ENCODE results near the gene RPL18.

Gene RPL18

DNA sequence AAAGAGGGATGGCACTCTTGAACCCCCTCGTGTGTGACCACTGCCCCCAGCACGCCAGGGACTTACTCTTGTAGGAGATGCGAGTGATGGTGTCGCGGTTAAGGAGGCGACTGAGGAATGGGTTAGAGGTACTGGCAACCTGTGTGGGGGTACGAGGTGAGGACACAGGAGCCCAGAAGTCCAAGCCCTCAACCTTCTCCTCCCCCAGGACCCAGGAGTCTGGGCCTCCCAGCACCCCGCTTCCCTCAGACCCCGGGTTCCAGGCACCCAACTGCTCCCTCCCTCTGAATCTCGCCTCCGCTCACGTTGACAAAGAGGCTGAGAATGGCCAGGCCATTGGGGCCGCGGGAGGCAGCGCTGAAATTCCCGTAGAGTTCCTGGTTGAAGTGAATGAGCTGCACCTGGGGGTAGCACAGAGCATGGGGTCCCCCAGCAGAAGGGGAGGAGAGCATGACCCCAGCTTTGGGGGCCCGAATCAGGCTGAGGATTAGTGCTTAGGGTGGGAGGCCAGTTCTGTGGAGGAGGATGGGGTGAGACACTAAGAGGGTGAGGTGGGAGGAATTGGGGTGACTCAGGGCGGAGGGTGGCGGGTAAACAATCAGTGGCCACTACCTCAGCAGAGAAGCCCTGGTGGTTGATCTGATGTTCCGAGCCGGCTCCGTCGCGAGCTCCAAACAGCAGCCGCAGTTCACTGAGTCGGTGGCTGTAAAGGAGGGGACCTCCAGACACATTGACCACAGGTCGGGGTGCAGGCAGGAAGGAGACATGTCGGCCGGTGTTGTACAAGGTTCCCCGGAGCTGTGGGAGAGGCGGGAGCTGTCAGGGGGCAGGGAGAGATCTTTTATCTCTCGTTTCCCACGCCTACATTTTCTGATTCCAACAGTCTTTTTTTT, 20.8 kb upstream of the RPL18 start:
- Histone ChIP-seq H3K27ac (replicated peaks) (no peak overlapping the region), H3K27me3 (ENCODE audit: insufficient read depth, poor library complexity, severe bottlenecking) (no peaks in the 10 kb centered on the region), H3K4me3 (replicated peaks; ENCODE audit: insufficient read depth, low read length) (no peak overlapping the region)
- no peak for TF ChIP-seq GABPA (IDR thresholded peaks at IDR 0.05; ENCODE audit: low read depth)
- TF ChIP-seq, protein P1, sequence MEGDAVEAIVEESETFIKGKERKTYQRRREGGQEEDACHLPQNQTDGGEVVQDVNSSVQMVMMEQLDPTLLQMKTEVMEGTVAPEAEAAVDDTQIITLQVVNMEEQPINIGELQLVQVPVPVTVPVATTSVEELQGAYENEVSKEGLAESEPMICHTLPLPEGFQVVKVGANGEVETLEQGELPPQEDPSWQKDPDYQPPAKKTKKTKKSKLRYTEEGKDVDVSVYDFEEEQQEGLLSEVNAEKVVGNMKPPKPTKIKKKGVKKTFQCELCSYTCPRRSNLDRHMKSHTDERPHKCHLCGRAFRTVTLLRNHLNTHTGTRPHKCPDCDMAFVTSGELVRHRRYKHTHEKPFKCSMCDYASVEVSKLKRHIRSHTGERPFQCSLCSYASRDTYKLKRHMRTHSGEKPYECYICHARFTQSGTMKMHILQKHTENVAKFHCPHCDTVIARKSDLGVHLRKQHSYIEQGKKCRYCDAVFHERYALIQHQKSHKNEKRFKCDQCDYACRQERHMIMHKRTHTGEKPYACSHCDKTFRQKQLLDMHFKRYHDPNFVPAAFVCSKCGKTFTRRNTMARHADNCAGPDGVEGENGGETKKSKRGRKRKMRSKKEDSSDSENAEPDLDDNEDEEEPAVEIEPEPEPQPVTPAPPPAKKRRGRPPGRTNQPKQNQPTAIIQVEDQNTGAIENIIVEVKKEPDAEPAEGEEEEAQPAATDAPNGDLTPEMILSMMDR (IDR thresholded peaks at IDR 0.05; ENCODE audit: insufficient read depth, low read length), result no peak
- no peak for DNase-seq (ENCODE audit: low read depth in 1 of 2, low spot score in 1 of 2)

DNA sequence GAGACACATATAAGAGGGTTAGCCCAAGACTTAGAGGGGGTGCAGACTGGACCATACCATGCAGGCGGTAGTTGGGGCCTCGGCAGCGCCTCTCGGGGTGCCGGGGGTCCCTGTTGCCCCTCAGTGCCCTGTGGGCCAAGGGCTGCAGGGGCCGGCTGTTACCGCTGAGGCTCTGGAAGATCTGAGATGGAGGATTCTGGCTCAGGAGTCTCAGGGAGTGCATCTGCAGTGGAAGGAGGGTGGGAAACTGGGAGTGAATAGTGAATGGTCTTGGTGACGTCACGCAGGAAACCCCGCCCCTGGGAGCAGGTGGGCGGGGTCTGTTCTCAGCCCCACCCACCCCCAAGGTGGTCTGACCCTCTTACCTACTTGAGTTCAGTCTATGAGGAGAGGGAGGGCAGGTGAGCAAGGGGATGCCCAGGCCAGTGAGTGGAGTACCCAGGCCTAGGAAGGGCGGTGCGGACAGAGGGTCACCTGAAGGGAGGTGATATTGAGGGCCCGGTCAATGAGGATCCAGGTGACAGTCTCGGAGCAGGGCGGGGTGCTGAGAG, 19.9 kb upstream of the RPL18 start:
- no peak for TF ChIP-seq SPI1 (IDR thresholded peaks at IDR 0.05; ENCODE audit: borderline replicate concordance, low read depth)
- TF ChIP-seq, protein P1 (IDR thresholded peaks at IDR 0.05; ENCODE audit: insufficient read depth, low read length), result no peak
- TF ChIP-seq POLR2AphosphoS5 (IDR thresholded peaks at IDR 0.05; ENCODE audit: low read depth), result no peak
- no peak for TF ChIP-seq GABPA (IDR thresholded peaks at IDR 0.05; ENCODE audit: low read depth)
- TF ChIP-seq, protein P2, sequence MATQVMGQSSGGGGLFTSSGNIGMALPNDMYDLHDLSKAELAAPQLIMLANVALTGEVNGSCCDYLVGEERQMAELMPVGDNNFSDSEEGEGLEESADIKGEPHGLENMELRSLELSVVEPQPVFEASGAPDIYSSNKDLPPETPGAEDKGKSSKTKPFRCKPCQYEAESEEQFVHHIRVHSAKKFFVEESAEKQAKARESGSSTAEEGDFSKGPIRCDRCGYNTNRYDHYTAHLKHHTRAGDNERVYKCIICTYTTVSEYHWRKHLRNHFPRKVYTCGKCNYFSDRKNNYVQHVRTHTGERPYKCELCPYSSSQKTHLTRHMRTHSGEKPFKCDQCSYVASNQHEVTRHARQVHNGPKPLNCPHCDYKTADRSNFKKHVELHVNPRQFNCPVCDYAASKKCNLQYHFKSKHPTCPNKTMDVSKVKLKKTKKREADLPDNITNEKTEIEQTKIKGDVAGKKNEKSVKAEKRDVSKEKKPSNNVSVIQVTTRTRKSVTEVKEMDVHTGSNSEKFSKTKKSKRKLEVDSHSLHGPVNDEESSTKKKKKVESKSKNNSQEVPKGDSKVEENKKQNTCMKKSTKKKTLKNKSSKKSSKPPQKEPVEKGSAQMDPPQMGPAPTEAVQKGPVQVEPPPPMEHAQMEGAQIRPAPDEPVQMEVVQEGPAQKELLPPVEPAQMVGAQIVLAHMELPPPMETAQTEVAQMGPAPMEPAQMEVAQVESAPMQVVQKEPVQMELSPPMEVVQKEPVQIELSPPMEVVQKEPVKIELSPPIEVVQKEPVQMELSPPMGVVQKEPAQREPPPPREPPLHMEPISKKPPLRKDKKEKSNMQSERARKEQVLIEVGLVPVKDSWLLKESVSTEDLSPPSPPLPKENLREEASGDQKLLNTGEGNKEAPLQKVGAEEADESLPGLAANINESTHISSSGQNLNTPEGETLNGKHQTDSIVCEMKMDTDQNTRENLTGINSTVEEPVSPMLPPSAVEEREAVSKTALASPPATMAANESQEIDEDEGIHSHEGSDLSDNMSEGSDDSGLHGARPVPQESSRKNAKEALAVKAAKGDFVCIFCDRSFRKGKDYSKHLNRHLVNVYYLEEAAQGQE (IDR thresholded peaks at IDR 0.05; ENCODE audit: insufficient replicate concordance, low read depth), result no peak
- peak overlapping the region; percentile 96 for H3K27ac ChIP-seq (replicated peaks)

DNA sequence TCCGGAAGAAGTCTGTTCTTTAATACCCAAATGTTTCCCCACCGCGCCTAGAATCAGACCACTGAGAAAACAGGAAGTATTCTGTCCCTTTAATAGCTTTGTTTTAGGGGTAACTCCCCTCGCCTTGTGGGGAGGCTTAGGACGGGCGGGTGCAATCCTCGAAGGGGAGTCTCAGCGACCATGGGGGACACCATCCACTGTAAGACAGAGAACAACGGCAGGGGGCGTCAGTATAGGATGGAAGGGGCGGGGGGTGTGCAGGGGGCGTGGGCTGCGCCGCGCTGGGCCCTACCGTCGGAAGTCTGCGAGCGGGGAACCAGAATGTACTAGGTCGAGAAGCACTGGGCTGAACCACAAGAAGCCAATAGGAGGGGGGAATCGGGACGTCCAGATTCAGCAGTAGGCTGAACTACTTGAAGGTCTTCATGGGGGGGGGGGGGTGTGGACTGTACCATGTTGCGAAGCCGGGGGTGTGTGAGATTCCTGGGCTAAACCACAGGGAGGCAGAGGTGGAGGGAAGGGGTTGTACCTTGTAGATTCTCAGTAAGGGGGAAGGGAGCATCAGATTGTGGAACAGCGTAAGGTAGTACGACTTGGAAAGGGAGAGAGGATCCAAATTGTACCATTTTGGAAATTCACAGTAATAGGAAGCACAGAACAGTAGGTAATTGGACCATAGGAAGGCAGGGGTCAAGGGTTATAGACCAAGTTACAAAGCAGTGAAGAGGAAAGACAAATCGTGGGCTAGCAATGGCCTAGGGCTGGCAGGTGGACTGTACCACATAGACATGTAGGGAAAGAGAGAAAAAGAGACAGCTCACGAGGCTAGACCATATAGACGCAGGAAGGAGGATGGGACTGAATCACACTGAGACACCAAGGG, 19.2 kb upstream of the RPL18 start:
- Histone ChIP-seq H3K27me3 (ENCODE audit: insufficient read depth, poor library complexity, severe bottlenecking) (no peaks in the 10 kb centered on the region), H3K4me3 (replicated peaks; ENCODE audit: insufficient read depth, low read length) (peak overlapping the region; percentile 87), H3K27ac (replicated peaks) (peak overlapping the region; percentile 96)
- TF ChIP-seq POLR2AphosphoS5 (IDR thresholded peaks at IDR 0.05; ENCODE audit: low read depth) (peak; percentile 65; the same call in 1 of the 2 replicates), SPI1 (IDR thresholded peaks at IDR 0.05; ENCODE audit: borderline replicate concordance, low read depth) (peak; percentile 48; the same call in 1 of the 2 replicates), GABPA (IDR thresholded peaks at IDR 0.05; ENCODE audit: low read depth) (no peak; the same call in 1 of the 2 replicates)
- TF ChIP-seq, protein P2 (IDR thresholded peaks at IDR 0.05; ENCODE audit: insufficient replicate concordance, low read depth), result peak; percentile 31
- TF ChIP-seq, protein P1 (IDR thresholded peaks at IDR 0.05; ENCODE audit: insufficient read depth, low read length), result no peak
- DNase-seq (ENCODE audit: low read depth in 1 of 2, low spot score in 1 of 2), result peak; percentile 88 to 99

More for the DNA sequence above, 19.9 kb upstream of the RPL18 start:
- H3K27me3 ChIP-seq (ENCODE audit: insufficient read depth, poor library complexity, severe bottlenecking), result no peaks in the 10 kb centered on the region
- peak overlapping the region; percentile 87 for H3K4me3 ChIP-seq (replicated peaks; ENCODE audit: insufficient read depth, low read length)
- DNase-seq (ENCODE audit: low read depth in 1 of 2, low spot score in 1 of 2), result no peak
